Left lobe of liver (tissue), 2 donors: Measurements from ENCODE around the gene CAMK2G. TPM values are rescaled to one million over a fixed set of nuclear protein-coding genes. Genes with fewer than 3 reads are reported as not detected.
"Not testable (repeated sequence)": the region's sequence is repeated elsewhere in the genome, so short reads cannot be mapped to it uniquely, and the experiment has no call there.

Experiments used
- ATAC-seq: fragments of 200-7000 bp; cut with Tn5 transposase; one replicate; pipeline ENCODE4 v1.9.1; 2020; ENCODE audit warnings: mild to moderate bottlenecking, moderate library complexity
- DNase-seq: peaks from one replicate; pipeline ENCODE4 v3.0.0-alpha.2; 2020; ENCODE audit warnings: low spot score
- total RNA-seq: library from RNA; stranded (reverse); gene quantifications from one replicate; pipeline ENCODE4 v1.2.1, GENCODE V29; 2021
- donor health status: DM: no; HTN: no; CAD: no; lungs with moderate emphysema.
- donor health status: DM: no; HTN: yes; CAD: no.

CAMK2G gene
- total RNA-seq, 1 donor from 2014 or later, result 11.1 TPM

GRCh38 chr10:73798927-73799560 is 75.3 kb downstream of the CAMK2G start:
- DNase-seq (no peak), ATAC-seq (peak; percentile 3)

DNA sequence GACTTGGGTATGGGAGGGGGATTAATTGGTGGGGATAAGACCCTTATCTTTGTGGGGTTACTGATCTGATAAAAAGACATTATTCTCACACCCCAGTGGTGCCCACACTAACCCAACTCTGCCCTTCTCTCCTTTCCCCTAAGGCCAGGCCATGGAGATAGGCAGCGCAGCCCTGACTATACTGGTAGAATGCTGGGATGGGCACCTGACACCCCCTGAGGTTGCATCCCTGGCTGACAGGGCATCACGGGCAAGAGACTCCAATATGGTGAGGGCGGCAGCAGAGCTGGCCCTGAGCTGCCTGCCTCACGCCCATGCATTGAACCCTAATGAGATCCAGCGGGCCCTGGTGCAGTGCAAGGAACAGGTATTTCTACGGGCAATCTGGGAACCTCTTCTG is 76.3 kb downstream of the CAMK2G start:
- DNase-seq, result no peak
- ATAC-seq, result no peak

DNA sequence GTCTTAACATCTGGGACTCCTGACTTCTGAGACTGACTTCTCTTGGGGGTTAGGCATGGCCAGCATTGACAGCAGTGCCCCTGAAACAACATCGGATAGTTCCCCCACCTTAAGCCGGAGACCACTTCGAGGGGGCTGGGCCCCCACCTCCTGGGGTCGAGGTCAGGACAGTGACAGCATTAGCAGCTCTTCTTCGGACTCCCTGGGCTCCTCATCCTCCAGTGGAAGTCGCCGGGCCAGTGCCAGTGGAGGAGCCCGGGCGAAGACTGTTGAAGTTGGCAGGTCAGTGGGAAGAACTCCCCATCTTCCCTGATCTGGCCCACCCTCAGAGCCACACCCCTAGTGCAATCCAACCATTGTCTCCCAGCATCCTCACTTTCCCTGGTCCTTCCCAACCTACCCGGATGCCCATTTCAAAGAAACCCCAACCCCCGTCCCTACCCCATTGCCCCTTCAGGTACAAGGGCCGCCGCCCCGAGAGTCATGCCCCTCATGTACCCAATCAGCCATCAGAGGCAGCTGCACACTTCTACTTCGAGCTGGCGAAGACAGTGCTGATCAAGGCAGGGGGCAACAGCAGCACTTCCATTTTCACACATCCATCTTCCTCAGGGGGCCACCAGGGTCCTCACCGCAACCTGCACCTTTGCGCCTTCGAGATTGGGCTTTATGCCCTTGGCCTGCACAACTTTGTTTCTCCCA is 76.9 kb downstream of the CAMK2G start:
- DNase-seq, result no peak
- no peak for ATAC-seq

DNA sequence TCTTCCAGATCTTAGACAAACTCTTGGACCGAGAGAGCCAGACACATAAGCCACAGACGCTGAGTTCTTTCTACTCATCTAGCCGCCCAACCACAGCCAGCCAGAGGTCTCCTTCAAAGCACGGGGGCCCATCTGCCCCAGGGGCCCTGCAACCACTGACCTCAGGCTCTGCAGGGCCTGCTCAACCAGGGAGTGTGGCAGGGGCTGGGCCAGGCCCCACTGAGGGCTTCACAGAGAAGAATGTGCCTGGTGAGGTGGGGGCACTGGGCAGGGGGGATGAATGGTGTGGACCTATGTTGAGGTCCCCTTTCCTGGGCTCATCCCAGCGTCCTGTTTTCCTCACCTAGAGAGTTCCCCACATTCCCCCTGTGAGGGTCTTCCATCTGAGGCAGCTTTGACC is 77.6 kb downstream of the CAMK2G start:
- ATAC-seq, result no peak
- DNase-seq, result no peak

- DNase-seq, ATAC-seq: not testable (repeated sequence)
Measured at GRCh38 chr10:73796035-73796434, 78.3 kb downstream of the CAMK2G start.

DNA sequence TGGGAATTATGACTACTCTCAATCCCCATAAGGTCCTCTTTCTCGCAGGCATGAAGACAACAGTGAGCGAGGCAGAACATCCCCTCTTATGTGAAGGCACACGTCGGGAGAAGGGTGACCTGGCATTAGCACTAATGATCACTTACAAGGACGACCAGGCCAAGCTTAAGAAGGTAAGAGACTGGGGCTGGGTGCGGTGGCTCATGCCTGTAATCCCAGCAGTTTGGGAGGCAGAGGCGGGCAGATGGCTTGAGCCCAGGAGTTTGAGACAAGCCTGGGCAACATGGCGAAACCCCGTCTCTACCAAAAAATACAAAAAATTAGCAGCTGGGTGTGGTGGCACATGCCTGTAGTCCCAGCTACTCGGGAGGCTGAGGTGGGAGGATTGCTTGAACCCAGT is 78.9 kb downstream of the CAMK2G start:
- not testable (repeated sequence) for DNase-seq, ATAC-seq

DNA sequence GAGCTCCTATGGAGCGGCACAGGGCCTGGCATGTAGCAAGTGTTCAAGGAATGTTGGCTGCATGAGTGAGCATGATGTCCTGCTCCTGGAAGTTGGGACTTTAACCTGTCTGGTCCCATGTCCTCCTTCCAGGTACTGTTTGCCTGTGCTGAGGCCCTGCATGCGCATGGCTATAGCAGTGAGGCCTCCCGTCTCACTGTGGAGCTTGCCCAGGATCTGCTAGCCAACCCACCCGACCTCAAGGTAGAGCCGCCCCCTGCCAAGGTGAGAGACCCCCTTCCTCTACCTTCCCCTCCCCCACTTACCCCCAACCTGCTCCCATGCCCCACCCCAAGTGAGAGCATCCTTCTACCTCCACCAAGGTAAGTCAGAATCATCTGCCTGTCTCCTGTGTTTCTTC is 80.9 kb downstream of the CAMK2G start:
- ATAC-seq (no peak), DNase-seq (no peak)

GRCh38 chr10:73791871-73792400 is 82.4 kb downstream of the CAMK2G start:
- ATAC-seq, result no peak
- DNase-seq, result no peak

DNA sequence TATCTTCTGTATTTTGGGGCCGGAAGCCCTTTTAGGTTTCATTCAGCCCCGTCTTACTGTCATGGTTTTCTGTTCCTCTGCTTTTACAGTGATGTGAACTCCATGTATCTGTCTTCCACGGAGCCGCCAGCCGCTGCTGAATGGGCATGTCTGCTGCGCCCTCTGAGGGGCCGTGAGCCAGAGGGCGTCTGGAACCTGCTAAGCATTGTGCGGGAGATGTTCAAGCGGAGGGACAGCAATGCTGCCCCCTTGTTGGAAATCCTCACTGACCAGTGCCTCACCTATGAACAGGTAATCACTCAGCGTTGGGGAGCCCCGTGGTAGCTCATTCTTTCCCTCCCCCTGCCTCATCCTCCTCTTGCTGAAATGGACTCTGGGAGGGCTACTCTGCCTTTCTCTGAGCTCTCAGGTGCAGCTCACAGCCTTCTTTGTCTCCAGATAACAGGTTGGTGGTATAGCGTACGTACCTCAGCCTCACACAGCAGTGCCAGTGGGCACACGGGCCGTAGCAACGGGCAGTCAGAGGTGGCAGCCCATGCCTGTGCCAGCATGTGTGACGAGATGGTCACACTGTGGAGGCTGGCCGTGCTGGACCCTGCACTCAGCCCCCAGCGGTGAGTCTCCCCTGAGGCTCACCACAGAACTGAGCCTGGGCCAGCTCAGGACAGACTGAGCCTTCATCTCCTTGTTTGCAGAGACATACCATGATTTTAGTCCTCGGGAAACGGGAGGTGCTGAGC is 83.3 kb downstream of the CAMK2G start:
- DNase-seq (no peak), ATAC-seq (no peak)

DNA sequence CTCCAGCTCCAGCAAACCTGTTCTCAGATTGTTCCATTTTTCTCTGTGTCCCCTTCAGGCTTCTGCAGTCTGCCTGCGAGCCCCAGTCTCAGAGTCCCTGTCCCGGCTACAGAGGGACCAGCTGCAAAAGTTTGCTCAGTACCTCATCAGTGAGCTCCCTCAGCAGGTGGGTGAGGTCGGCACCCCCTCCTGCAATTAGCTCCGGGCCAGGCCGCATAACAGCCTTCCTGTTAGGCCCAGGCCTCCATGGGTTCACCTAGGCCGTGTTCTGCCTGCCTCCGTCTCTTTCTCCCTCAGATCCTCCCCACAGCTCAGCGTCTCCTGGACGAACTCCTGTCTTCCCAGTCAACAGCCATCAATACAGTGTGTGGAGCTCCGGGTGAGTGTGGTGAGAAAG is 84.7 kb downstream of the CAMK2G start:
- no peak for ATAC-seq
- no peak for DNase-seq

- no peak for ATAC-seq
- DNase-seq, result no peak
Measured at GRCh38 chr10:73788864-73789658, 85.3 kb downstream of the CAMK2G start.

- ATAC-seq, DNase-seq: not testable (repeated sequence)
Measured at GRCh38 chr10:73787031-73787800, 87.1 kb downstream of the CAMK2G start.

DNA sequence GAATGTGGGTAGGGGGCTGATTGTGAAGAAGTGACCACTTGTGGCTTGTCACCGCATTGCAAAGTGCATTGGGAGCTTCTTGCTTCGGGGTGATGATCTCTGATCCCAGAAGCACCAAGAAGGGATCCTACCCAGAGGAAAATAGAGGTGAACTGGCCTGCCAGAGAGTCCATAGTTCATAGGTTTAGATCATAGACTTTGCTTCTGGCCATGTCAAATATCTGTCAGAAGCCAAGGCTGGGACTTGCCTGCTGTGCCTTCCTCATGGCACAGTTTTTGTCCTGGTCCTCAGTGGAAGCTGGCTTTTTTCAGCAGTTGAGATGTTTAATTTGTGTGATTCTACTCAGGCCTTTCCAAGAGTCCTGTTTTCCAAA is 87.9 kb downstream of the CAMK2G start:
- ATAC-seq (peak; percentile 51), DNase-seq (no peak)

DNA sequence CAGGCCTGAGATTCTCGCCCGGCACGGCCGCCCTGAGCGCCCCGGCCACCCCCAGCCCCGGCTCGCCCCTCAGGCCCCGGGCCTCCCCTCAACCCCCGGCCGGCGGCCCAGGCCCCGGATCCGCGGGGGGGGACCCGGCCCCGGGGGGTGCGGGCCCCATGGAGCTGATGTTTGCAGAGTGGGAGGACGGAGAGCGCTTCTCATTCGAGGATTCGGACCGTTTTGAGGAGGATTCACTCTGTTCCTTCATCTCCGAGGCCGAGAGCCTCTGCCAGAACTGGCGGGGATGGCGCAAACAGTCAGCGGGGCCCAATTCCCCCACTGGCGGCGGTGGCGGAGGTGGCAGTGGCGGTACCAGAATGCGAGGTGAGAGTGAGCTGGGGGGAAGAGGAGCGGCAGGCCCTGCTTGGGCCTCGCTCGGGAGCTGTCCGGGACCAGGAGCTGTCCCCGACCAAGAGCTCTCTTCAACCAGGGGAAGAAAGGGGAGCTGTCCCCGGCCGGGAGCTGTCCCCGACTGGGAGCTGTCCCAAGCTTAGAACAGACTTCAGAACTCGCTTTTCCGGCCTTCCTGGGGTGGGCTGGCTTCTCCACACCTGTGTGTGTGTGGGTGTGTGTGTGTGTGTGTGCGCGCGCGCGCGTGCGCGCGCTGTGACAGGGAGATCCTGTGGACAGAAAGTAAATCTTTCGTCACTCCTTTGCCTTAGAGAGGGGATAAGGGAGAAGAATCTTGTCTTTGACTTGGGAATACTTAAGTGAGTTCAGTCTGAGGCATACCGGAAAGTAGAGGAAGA is 88.4 kb downstream of the CAMK2G start:
- ATAC-seq (peak; percentile 35), DNase-seq (peak; percentile 66)

GRCh38 chr10:73785211-73785720 is 89.1 kb downstream of the CAMK2G start, which contains the start of gene ZSWIM8:
TSS of gene ZSWIM8 (plus strand) at chr10:73785606. CDS start at chr10:73785879, 273 bp downstream.
- peak; percentile 81 for ATAC-seq
- peak; percentile 88 for DNase-seq

GRCh38 chr10:73782749-73783085 is 91.6 kb downstream of the CAMK2G start:
- ATAC-seq (no peak), DNase-seq (no peak)

DNA sequence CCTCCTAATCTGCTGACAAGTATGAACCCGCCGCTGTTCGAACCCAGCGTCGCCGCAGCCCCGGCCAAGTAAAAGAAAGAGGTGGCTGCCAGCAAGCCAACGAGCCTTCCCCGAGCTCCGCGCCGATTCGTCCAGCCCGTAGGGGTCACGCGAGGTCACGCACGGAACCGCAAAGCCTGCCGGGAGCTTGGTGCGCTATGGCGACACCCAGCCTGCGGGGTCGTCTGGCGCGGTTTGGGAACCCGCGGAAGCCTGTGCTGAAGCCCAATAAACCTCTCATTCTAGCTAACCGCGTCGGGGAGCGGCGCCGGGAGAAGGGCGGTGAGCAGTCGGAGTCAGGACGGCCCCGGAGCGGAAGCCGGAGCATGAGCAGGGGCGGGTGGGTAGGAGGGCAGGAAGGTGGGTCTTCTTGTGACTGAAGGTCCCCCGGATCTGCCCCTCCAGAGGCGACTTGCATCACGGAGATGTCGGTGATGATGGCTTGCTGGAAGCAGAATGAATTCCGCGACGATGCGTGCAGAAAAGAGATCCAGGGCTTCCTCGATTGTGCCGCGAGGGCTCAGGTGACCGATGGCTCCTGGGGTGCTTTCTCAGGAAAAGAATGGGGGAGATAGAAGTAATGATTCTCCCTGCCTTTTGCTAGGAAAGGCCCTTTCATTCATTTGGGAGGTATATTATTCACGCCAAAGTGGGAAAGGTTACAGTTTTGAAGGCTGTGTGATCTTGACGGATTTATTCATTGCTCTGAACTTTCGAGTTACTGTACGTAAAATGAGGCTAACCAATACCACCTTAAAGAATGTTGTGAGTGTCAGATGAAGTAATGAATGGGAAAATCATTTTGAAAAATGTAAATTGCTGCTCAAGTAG is 92.2 kb downstream of the CAMK2G start, which contains the start of gene CHCHD1:
TSS of gene CHCHD1 (plus strand) at position 170 of the 870 bp plus-strand sequence. CDS start at position 198, 28 bp downstream.
- ATAC-seq, result peak; percentile 76
- DNase-seq, result peak; percentile 96

- ATAC-seq (no peak), DNase-seq (no peak)
Measured at GRCh38 chr10:73781548-73781878, 92.8 kb downstream of the CAMK2G start.
